Ammon's horn (tissue), 1 donor: ENCODE results near the gene TSPAN16.
A peak's percentile ranks its signal among the peaks of the same experiment; 100 is the strongest.

Experiments used
- DNase-seq: peaks from one replicate; pipeline ENCODE4 v3.0.0-alpha.2; 2016; ENCODE audit warnings: low spot score

TSPAN16 gene

GRCh38 chr19:11268783-11269267 is 27.1 kb upstream of the TSPAN16 start:
- DNase-seq: peak; percentile 21

- DNase-seq: no peak
Observed at GRCh38 chr19:11269408-11269807, 26.6 kb upstream of the TSPAN16 start.

- DNase-seq: no peak
Observed at GRCh38 chr19:11273296-11273695, 22.7 kb upstream of the TSPAN16 start.

- DNase-seq: no peak
Observed at GRCh38 chr19:11273989-11274388, 22.0 kb upstream of the TSPAN16 start.

- no peak for DNase-seq
Observed at GRCh38 chr19:11274533-11275086, 21.4 kb upstream of the TSPAN16 start.

- no peak for DNase-seq
Observed at GRCh38 chr19:11278670-11279069, 17.3 kb upstream of the TSPAN16 start.

GRCh38 chr19:11279505-11280236 is 16.3 kb upstream of the TSPAN16 start:
- DNase-seq: no peak

- no peak for DNase-seq
Observed at GRCh38 chr19:11281356-11282049, 14.5 kb upstream of the TSPAN16 start.

GRCh38 chr19:11284515-11284914 is 11.4 kb upstream of the TSPAN16 start:
- no peak for DNase-seq

- peak; percentile 45 for DNase-seq
Observed at GRCh38 chr19:11286312-11286974, 9.5 kb upstream of the TSPAN16 start.

GRCh38 chr19:11288349-11288748 is 7.6 kb upstream of the TSPAN16 start:
- no peak for DNase-seq

GRCh38 chr19:11290256-11290655 is 5.7 kb upstream of the TSPAN16 start:
- DNase-seq: no peak

GRCh38 chr19:11291415-11291814 is 4.5 kb upstream of the TSPAN16 start:
- no peak for DNase-seq

- DNase-seq: no peak
Observed at GRCh38 chr19:11291991-11292390, 4.0 kb upstream of the TSPAN16 start.

GRCh38 chr19:11293433-11294389 is 2.2 kb upstream of the TSPAN16 start:
- peak; percentile 94 for DNase-seq

GRCh38 chr19:11295180-11295579 is 780 bp upstream of the TSPAN16 start:
- no peak for DNase-seq

GRCh38 chr19:11296264-11296663 is 304 bp downstream of the TSPAN16 start:
- no peak for DNase-seq

- peak; percentile 44 for DNase-seq
Observed at GRCh38 chr19:11299946-11300810, 4.2 kb downstream of the TSPAN16 start.

- peak; percentile 61 for DNase-seq
Observed at GRCh38 chr19:11300811-11301120, 4.8 kb downstream of the TSPAN16 start.

GRCh38 chr19:11304936-11305335 is 9.0 kb downstream of the TSPAN16 start:
- no peak for DNase-seq

GRCh38 chr19:11306337-11306736 is 10.4 kb downstream of the TSPAN16 start:
- no peak for DNase-seq
